GM18499 (cell line): ENCODE measurements around the gene HS3ST5.

Experiments used
- ATAC-seq: cut with Tn5 transposase; IDR thresholded peaks from one replicate; pipeline ENCODE4 v1.9.1; 2021; ENCODE audit warnings: moderate number of reproducible peaks; ENCODE audit not compliant: insufficient read depth, unreplicated experiment

HS3ST5 gene

DNA sequence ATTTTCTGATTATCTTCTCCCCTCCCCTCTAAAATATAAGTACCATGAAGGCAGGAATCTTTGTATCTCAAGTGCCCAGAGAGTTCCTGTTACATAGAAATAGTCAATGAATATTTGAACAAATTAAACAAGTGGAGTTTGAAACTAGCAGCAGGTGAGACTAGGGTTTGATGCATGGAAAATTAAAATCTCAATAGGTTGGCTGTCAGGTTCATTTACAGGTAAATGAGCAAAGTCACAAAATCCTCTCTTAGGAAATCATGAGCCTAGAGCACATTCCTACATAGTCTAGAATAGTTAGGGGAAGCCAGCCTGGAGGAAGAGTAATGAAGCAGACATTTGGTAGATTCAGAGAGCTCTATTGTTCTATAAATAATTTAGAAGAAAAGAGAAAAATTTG lies 140.4 kb downstream of the HS3ST5 start:
- no peak for ATAC-seq

DNA sequence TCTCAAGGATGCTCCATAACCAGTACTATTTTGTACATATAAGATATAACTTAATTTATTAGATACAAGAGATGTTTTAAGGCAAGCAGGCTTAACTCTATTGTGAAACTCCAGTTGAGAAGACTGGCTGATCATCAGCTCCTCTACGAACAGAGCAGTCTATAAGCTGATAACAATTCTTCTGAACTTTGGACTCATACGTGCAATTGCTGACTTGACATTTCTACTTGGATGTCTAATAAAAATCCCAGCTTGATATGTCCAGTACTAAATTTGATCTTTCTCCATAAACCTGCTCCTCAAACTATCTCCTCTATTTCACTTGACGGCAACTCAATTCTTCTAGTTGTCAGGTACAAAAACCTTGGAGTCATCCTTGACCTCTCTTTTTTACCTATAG lies 141.9 kb downstream of the HS3ST5 start:
- ATAC-seq = no peak

DNA sequence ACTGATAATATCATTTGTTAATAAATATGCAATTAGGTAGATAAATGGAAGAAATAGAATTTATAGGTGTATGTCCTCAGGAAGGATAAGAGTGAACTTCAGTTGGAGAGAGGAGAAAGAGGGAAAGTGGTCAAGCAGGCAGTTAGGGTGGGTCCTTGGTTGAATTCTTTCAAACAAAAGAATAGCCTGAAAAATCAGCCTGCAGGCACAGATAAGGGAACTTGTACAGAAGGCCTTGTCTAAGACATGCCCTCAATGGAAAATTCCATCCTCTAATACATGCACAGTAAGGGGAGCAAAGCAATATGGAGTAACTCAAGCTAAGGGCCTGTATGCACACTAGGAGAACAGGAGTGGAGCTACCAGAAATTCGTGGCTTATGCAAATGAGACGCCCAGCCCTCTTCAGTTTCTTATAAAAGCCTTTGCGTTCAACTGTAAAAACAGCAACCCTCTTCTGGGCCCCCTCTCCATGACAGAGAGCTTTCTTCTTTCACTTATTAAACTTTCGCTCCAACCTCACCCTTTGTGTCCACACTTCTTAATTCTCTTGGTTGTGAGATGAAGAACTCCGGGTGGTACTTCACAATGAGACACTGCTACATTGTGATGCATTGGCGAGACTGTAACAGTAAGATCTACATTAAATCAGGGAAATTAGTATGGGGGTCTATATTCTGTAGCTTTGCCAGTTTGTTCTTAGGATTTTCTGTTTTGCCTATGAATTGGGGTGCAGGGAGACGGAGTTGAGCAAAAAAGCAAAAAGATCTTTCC lies 147.0 kb downstream of the HS3ST5 start:
- no peak for ATAC-seq

DNA sequence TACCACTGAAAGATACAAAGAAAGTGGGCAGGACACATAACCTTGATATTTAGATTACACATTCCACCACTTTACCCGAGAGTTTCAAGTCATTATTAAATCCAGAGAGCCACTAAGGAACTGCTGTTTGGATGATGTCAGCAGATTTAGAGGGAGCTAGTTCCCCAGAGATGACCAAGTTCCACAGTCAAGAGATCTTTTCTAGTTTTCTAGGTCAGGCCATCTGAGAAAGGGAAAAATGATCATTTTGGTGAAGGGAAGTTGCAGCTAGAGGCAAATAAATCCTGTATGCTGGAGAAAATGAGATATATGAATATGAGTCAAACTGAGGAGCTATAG lies 147.8 kb downstream of the HS3ST5 start:
- ATAC-seq = no peak

DNA sequence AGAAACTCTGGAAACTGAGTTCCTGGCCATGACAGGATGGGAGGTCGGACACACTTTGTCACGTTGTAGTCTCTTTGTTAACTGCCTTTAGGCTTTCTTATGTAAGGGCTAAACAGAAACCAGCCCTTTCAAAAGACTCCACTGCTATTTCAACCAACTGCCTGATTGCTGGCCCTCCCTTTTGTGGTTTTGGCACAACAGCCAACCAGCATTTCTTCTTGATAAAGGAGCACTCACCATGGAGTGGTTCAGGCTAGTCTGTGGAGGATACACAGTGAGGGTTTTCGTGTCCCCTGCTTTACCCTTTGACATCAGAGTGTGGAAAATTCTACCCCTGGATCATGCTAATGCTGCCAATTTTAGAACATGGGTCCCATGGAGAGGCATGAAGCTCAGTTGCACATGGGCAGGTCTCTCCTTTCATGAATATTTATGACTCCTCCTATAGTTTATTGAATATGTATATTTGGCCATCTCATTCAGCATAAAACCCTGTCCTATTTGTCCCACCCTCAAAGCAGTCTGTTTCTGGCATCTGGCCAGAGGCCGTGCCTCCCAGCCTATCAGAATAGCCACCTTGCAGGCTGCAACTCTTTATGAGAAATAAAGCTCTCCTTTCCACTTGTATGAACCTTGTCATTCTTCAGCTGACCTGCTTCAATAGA lies 148.3 kb downstream of the HS3ST5 start:
- ATAC-seq = no peak

DNA sequence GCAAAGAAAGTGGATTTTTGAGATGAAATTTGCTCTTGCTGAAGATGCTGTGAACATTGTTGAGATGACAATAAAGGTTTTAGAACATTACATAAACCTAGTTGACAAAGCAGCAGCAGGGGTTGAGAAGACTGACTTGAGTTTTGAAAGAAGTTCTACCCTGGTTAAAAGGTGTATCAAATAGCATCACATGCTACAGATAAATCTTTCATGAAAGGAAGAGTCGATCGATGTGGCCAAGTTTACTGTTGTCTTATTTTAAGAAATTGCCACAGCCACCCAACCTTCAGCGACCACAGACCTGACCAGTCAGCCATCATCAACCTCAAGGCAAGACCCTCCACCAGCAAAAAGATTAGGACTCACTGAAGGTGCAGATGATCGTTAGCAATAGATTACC lies 155.3 kb downstream of the HS3ST5 start:
- ATAC-seq = no peak

DNA sequence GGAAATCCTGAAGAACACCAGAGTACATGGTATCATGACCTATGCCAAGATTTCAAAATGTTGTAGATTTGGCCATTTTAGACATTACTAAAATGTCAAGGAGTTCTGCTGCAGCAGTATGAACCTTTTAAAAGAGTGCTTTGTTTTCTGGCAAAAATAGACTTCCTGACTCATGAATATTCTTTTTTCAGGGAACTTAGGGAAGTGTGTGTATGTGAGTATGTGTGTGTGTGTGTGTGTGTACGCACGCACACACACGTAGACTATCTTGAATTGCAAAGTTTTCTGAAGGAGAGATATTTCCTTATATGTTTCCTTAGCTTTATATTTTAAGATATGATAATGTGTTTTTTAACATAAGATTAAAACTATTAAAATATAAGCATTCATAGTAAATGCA lies 161.2 kb downstream of the HS3ST5 start:
- no peak for ATAC-seq

DNA sequence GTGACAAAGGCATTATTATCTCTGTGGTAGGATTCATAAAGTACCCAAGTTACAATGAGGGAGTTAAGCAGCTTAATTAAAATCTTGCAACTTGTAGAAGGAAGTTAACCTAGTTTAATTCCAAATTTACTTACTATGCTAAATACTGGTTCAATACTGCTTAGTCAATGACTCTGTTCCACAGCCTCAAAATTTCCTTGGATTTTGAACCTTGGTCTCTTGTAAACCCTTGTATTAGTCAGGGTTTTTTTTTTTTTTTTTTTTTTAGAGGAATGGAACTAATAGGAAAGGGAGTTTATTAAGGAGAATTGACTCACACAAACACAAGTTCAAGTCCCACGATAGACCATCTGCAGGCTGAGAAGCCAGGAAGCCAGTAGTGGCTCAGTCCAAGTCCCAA lies 163.4 kb downstream of the HS3ST5 start:
- no peak for ATAC-seq

DNA sequence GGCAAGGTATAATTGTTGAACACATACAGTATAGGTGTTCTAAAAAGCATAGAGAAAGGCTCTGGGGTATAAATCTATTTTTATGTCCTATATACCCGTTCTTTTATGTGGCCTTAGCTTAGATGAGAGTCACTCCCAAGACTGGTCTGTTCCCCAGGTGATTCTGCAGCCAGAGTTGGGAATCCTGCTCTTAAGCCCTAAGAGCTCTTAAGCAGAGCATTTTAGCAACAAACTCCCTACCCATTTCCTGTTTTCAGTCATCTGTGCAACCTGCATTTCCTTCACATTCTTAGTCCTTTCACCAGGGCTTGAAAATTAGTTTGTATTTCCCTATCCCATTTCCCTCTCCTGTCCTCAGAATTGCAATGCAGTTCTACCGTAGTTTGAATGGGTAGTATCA lies 166.1 kb downstream of the HS3ST5 start:
- no peak for ATAC-seq

DNA sequence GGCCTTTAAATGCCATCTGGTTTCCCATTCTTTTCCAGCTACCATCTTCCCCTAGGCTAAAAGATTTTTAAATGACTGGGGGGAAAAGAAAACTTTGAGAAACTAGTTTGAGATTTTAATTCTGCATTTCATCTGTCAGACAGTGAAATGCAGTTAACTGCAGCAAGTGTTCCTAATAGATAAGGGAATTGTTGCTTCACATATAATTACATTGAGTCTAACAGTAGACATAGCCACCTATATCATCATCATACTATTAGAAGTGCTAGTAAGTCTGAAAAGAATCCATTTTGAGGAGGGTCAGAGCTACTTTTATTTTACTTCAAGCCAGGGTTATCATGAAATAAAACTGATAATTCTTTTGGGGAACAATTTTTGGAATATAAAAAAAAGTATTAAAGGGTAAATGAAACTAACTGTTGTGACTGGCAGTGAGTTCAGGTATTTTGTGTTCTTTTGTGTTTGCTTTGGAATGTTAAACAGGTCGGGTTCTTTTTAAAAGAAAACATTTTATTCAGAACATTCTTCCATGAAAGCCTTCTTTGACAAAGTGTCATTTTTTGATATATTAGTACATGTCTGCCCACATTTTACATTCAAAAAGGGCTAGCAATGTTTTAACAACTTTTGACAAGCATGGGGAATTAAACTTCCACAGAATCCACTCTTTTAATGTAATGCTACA lies 170.1 kb downstream of the HS3ST5 start:
- no peak for ATAC-seq

DNA sequence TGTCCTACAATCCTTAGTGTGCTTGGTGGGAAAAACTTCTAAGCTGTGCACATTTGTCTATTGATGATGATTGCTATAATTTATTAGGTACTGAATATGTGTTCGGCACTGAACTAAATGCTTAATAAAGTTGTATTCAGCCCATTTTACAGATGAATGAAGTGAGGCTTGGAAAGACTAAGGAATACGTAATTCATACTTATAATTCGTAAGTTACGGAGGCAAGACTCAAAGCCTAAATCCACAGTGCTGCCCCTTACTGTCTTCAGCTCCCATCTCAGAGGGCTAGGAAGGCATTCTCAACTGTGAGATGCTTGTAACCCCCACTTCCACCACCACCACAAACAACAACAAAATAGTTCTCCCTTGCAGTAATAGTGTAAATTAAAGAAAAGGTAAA lies 171.3 kb downstream of the HS3ST5 start:
- no peak for ATAC-seq

DNA sequence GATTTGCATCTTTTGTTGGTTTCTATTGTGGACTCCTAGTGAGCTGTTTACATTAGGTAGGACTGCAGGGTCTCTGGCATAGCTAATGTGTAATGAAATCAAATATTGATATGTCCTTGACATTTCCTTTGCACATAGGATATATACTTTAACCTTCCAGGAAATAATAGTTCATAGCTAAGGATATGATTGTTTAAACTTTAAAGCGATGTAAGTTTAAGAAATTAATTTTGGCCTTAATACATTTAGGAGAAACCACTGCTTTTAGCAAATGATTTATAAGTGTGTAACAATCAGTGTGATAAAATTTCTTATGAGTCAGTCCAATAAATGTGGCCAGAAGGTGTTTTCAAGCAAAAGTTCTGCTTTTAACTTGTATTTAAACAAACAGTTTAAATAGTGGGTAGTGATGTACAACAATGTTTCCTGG lies 171.8 kb downstream of the HS3ST5 start:
- no peak for ATAC-seq

DNA sequence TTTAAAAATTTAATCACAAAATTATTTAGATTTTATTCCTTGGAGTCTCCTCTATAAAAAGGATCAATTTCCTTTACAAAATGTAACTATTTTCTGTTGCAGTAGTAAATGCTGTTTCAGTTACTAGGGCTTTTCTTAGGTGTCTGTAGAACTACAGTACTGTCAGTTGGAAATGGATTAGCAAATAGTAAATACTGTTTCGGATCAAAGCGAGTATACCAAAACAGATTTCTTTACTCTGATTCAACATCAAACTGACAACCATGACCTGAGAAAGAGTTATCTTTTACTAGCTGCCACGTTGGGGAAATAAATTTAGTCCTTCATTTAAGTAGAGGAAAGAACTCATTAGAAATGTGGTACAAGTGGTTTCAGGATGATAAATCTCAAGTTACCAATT lies 172.5 kb downstream of the HS3ST5 start:
- ATAC-seq = no peak

DNA sequence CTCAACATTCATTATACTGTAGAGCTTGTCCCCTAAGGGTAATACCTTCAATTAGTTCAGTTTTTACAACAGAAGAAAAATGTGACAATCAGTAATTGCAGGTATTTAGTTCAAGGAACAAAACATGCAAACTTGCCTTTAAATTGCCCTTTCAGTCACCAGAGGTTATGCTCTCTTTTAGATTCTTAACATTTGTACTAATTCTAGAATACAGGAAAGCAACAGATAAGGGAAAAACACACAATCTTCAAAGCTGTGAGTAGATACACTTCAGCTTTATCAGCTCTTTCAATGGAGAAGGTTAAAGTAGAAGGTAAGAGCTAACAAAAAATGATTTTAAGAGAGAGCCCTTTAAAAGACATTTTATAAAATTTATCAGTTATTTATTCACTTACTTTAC lies 173.1 kb downstream of the HS3ST5 start:
- ATAC-seq = no peak

DNA sequence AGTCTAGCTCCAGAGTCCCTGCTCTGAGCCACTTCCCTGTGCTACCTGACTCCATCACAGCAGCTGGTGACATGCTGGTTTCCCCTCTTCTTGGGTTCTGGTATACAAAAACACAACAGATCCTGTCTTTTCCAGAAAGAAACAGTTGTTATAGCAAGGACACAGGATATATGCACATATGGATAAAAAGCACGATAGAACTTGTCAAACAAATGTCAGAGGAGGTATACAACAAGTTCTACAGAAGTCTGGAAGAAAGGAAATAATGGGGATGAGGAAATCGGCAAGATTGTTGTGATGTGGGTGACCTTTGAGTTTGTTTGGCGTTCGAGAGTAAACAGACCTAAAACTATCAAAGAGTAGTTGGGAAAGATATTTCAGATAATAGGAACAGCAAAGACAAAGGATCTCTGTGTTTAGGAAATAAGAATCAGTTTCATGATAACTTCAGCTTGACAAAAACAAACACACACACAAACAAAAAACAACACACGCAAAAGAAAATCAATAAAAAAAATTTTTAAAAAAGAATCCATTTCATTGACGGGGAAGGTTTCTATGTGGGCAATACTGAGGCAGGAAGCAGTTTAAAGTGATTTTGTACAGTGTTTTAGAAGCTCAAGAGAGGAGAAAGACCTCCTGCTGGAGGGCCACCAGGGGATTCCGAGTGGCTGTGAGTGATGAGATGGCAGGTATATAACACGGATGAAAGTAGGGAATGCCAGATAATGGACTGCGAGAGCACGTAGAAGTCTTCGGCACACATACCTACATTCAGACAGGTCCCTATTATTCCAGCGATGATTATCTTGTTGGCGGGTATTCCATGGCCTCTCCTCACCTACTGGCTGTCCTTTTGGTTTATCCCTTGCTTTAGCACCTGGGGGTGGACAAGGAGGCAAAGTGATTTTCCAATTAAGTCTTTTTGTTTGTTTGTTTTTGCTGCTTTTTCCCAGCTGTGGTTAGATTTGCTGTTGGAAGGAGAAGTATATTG lies 174.9 kb downstream of the HS3ST5 start:
- ATAC-seq = no peak

DNA sequence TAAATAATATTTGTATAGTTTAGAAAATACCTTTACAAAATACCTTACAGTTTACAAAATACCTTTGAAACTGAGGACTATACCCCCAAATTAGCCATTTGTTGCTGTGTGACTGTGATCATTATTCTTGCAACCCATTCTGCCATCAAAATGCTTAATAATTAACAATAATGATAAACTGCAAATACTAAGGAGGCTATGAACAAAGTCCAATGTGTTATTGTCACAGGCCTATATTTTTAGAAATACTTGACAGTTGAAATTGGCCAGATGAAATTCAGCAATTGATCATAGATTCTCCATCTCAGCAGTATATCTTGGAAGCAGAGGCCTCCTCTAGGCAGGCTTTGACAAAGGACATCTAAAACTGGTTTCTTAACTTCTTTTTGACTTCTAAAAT lies 178.6 kb downstream of the HS3ST5 start:
- no peak for ATAC-seq

DNA sequence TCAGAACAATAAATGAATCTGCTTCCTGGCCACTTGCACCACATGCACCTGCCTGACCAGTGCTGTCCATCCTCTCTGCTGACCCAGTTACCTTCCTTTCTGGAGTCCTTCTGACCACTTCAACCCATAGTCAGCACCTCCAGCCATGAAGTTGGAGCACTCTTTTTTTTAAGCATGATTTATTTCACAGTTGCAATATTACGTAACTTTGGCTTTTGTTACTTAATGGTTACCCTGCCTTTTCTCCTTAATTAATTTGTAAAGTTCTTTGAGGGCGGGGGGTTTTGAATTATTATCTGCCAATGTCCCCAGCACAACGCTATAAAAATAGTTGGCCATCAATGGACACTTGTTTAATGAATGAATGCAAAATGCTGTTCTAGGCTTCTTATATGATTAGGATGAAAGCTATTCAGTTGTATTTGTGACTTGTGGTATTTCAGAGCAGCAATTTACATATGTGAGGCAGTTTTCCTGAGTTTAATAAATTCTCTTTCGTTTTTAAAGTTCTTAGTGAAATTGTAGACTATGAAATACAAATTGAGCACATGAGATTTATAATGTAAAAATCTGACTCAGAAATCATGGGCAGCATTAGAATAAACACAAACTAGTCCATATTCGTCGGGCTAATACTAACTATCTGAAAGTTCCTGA lies 180.0 kb downstream of the HS3ST5 start:
- no peak for ATAC-seq

DNA sequence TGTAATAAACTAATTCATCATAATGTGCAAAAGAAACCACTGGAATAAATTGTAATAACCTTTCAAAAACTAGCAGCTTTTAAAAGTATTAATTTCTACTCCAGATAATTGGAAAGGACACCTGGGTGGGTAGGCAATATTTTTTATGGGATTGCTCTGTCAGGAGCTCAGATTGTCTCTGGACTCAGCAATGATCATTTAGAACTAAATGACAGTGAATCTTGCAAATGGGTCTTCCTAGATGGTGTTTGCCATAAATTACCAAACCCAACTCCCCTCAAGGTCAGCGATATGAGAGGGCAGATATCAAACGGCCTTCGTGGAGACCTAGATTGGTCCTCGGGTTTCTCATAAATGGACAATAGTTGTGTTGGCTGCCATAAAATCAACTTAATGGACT lies 181.9 kb downstream of the HS3ST5 start:
- ATAC-seq = no peak

DNA sequence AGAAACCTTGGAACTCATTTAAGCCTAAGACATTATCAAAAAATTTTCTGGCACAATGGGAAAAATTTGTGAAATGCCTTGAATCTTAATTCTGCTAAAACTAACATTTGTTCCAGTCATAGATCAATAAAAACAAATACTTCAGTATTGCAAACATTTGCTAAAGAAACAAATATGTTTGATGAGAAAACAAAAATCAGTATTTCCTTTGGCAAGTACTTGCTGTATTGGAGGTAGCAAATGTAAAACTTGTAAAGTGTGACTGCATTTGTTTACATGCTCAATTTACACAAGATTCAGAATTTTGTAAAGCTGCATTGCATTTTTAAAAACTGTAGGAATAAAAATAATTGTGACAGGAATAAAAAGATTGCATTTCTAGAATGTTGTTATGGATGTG lies 183.1 kb downstream of the HS3ST5 start:
- no peak for ATAC-seq
